Hippocampal formation (tissue), 2 donors: ENCODE results near the gene KCNQ5.
"Not testable (repeated sequence)": the region's sequence is repeated elsewhere in the genome, so short reads cannot be mapped to it uniquely, and the experiment has no call there.

Source experiments
- DNase-seq, 2 donors: peaks; one replicate each; lab custom pipeline; 2025; lab: John Stamatoyannopoulos, UW

The KCNQ5 gene

DNA sequence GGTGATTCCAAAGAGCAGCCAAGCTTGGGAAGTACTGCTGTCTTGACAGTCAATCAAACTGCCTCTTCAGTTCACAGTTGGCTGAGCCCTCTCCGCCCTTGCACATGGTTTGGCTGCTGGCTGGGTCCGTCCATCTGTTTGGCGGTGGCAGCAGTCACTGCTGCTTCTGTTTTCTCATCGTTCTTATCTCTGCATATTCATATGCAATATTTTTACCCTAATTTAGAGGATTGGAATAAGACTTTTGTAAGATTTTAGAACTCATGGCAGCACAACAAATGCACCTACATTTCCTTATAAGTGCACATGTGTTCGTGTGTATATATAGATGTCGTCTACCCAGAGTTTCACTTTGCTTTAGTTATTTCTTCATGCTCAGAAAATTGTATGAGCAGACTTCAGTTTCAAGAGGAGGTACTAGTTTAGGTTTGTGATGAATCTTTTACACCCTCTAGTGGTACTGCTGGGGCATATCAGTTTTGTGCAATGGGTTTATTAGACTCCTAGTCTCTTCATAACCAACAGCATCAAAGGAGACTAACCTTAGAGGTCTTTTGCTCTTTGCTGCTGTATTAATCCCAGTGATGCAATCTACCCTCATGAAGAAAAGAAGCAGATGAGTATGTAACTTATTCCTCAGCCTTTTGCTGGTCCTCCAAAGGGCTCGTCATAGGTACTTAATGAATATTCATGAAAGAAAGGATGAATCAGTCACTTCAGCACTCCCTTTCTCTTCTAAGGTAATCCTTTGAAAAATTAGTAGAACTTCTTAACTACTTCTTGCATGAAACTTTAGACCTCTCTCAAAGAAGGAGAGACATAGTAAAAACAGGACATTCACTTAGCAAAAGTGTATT is 559.1 kb downstream of the KCNQ5 start:
- peak; percentile 2 to 74 for DNase-seq

- DNase-seq, result no peak
These were observed 560.2 kb downstream of the KCNQ5 start for GRCh38 chr6:73182021-73182607.

GRCh38 chr6:73193302-73193701 is 571.4 kb downstream of the KCNQ5 start:
- not testable (repeated sequence) for DNase-seq

DNA sequence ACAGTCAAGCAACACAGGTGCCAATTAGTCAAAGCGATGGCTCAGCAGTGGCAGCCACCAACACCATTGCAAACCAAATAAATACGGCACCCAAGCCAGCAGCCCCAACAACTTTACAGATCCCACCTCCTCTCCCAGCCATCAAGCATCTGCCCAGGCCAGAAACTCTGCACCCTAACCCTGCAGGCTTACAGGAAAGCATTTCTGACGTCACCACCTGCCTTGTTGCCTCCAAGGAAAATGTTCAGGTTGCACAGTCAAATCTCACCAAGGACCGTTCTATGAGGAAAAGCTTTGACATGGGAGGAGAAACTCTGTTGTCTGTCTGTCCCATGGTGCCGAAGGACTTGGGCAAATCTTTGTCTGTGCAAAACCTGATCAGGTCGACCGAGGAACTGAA is 572.9 kb downstream of the KCNQ5 start:
- no peak for DNase-seq

DNA sequence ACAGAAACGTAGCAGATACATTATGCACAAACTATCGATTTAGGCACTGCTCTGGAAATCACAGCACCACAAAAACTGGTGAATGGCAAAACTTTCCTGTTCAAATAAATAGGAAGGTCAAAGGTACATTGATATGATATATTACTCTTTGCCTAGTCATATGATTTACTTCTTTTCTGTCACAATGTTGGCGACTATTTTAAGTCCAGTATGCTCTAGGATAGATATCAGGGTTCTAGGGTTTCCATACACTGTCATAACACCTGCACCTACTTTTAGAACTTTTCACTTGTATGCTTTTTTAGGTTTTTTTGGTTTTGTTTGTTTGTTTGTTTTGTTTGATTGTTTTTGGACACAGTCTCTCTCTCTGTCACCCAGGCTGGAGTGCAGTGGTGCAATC is 578.4 kb downstream of the KCNQ5 start:
- DNase-seq, result no peak

GRCh38 chr6:73200735-73201134 is 578.9 kb downstream of the KCNQ5 start:
- DNase-seq, result no peak

GRCh38 chr6:73203098-73203497 is 581.2 kb downstream of the KCNQ5 start:
- DNase-seq, result no peak

DNA sequence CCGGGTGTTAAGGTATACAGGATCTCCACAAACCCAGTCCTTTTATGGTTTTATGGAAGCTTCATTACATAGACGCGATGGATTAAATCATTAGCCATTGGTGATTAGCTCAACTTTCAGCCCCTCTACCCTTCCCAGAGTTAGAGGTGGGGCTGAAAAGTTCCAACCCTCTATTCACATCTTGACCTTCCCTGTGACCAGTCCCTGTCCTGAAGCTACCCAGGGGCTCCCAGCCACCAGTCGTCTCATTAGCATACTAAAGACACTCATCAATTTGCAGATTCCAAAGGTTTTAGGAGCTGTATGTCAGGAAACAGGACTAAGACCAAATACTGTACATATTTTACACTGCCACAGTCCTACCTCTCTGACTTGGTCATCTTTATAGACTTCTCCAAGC is 582.4 kb downstream of the KCNQ5 start:
- DNase-seq, result no peak

- no peak for DNase-seq
These were observed 585.5 kb downstream of the KCNQ5 start for GRCh38 chr6:73207221-73207837.

GRCh38 chr6:73209117-73209516 is 587.3 kb downstream of the KCNQ5 start:
- DNase-seq, result no peak

GRCh38 chr6:73216859-73217258 is 595.0 kb downstream of the KCNQ5 start:
- DNase-seq, result no peak

GRCh38 chr6:73225396-73225795 is 603.5 kb downstream of the KCNQ5 start, which contains the start of gene KHDC1L:
Gene KHDC1L (minus strand): TSS chr6:73225496. CDS start chr6:73225408, 88 bp downstream.
- no peak for DNase-seq

DNA sequence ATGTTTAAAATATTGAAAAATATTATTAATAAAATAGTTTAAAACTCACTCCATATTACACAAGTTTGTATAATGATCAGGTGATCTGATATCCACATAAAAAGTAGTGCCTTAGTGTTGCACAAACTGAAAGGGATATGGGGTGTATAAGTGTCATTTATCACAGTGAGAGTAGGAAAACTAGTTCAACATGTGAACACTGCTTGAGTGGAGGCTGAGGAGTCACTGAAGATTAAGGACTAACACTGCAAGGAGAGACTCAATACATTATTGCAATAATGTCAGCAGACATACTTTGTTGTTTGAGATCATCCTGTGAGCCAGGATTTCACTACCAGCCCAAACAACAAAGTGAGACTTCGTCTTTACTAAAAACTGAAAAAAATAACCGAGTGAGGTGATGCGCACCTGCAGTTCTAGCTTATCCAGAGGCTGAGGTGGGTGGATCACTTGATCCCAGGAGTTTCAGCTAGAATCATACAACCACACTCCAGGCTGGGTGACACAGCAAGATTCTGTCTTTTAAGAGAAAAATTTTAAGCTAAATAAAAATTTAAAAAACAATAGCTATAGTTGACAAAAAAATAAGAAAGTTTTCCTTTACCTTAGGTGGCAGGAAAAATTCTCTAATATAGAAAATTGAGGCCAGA is 605.9 kb downstream of the KCNQ5 start:
- DNase-seq, result no peak

GRCh38 chr6:73231986-73232391 is 610.1 kb downstream of the KCNQ5 start:
- DNase-seq, result no peak

DNA sequence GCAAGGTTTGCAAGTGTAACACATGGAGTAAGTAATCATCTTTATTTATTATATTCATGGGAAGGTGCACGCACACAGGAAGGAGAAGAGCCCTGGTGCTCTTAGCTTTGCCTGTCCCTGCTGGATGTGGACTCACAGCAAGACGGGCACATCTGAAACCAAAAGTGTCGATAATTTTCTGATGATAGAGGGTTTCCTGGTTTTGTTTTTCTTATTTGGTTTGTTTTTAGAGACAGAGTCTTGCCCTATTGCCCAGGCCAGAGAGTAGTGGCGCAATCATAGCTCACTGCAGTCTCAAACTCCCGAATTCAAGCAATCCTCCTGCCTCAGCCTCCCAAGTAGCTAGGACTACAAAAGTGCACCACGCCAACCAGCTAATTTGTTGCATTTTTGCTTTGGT is 611.2 kb downstream of the KCNQ5 start:
- no peak for DNase-seq

- not testable (repeated sequence) for DNase-seq
These were observed 612.1 kb downstream of the KCNQ5 start for GRCh38 chr6:73233971-73234370.

DNA sequence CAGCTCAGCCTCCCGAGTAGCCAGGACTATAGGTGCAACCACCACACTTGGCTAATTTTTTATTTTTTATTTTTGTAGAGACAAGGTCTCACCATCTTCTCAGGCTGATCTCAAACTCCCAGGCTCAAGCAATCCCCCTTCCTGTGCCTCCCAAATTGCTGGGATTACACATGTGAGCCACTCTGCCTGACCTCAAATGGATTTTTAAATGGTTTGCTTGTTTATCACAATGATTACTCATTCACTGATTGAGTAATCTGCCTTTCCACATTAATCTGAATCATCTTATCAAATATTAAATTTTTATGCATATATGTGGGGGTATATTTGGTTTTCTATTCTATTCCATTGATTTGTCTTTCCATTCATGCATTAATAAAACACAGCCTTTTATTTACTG is 612.9 kb downstream of the KCNQ5 start:
- no peak for DNase-seq

DNA sequence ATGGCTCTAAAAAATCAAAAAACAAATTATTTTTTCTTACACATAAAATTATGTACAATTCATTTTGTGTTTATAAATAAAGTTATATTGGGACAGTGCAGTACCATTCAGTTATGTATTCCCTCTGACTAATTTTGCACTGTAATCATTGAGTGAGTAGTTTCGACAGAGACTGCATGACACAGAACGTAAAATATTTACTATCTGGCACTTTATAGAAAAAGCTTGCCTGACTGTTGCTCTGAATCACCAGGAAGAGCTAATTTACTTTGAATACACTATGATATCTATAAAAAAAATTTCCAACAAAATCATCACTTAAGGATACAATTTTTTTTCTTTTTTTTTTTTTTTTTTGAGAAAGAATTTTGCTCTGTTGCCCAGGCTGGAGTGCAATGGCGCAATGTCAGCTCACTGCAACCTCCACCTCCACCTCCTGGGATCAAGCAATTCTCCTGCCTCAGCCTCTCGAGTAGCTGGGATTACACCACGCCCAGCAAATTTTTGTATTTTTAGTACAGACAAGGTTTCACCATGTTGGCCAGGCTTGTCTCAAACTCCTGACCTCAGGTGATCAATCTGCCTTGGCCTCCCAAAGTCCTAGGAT is 614.4 kb downstream of the KCNQ5 start:
- no peak for DNase-seq

GRCh38 chr6:73240730-73241129 is 618.9 kb downstream of the KCNQ5 start:
- DNase-seq, result no peak

GRCh38 chr6:73242001-73242400 is 620.1 kb downstream of the KCNQ5 start:
- no peak for DNase-seq
